Motor neuron (in vitro differentiated cells): ENCODE data around the gene TULP3. TPM values are rescaled to one million over a fixed set of nuclear protein-coding genes. Genes with fewer than 3 reads are reported as not detected.

Source experiments
- total RNA-seq, 8 experiments: library from RNA; unstranded; fragments of 300-600 nt; gene quantifications; 2 replicates each; pipeline versions ENCODE4 v1.2.3 to v1.2.4, GENCODE V29; 2022

Gene TULP3
- total RNA-seq, 8 experiments from 2014 or later = 11.7 to 25.1 (median 15.4) TPM

Other genes starting within 250 kb of the TULP3 start
- 100 to 1,000 TPM in 5 of 8 experiments, 10 to 100 TPM in 3; 45.3 to 127 (median 103) TPM for gene FKBP4, start 95.9 kb upstream of the TULP3 start, total RNA-seq
- 10 to 100 TPM; 14.9 to 44.7 (median 19.5) TPM for gene ITFG2, start 78.2 kb upstream of the TULP3 start, total RNA-seq
- 1 to 10 TPM in 7 of 8 experiments, under 1 TPM in 1; 1.00 to 4.1 (median 1.7) TPM for gene NRIP2, start 55.9 kb upstream of the TULP3 start, total RNA-seq
- gene TEX52, start 33.9 kb upstream of the TULP3 start, total RNA-seq = 1 to 10 TPM in 2 of 8 experiments, under 1 TPM in 3, not detected in 3; 0.16 to 1.5 (median 0.29) TPM
- gene FOXM1, start 13.7 kb upstream of the TULP3 start, total RNA-seq = 10 to 100 TPM in 3 of 8 experiments, 1 to 10 TPM in 3, under 1 TPM in 2; 0.76 to 37.9 (median 1.4) TPM
- gene RHNO1, start 13.7 kb upstream of the TULP3 start, total RNA-seq = 10 to 100 TPM in 7 of 8 experiments, 1 to 10 TPM in 1; 9.8 to 37.6 (median 28.9) TPM
- 10 to 100 TPM in 4 of 8 experiments, 1 to 10 TPM in 3, under 1 TPM in 1; 0.98 to 21.0 (median 9.1) TPM for gene TEAD4, start 68.5 kb downstream of the TULP3 start, total RNA-seq
- gene TSPAN9, start 186.5 kb downstream of the TULP3 start, total RNA-seq = 10 to 100 TPM in 4 of 8 experiments, 1 to 10 TPM in 4; 7.9 to 35.6 (median 13.5) TPM